NCI-H2171 treated with DMSO at 0.1 percent for 48 hours (cell line): ENCODE results near the gene TMEM72.

Experiments used
- DNase-seq: peaks from one replicate; lab custom pipeline; 2025; lab: John Stamatoyannopoulos, UW

Gene TMEM72

GRCh38 chr10:44934416-44935200 is 23.5 kb downstream of the TMEM72 start:
- DNase-seq: no peak

GRCh38 chr10:44935201-44935965 is 24.2 kb downstream of the TMEM72 start:
- no peak for DNase-seq

GRCh38 chr10:44935966-44936295 is 24.8 kb downstream of the TMEM72 start:
- no peak for DNase-seq

- no peak for DNase-seq
Observed at GRCh38 chr10:44936314-44936975, 25.3 kb downstream of the TMEM72 start.

GRCh38 chr10:44937196-44938005 is 26.3 kb downstream of the TMEM72 start:
- DNase-seq: no peak

GRCh38 chr10:44938956-44939355 is 27.8 kb downstream of the TMEM72 start:
- peak; percentile 14 for DNase-seq

GRCh38 chr10:44939691-44940401 is 28.7 kb downstream of the TMEM72 start:
- no peak for DNase-seq

GRCh38 chr10:44944354-44944753 is 33.2 kb downstream of the TMEM72 start:
- DNase-seq: no peak

- no peak for DNase-seq
Observed at GRCh38 chr10:44946205-44946604, 35.1 kb downstream of the TMEM72 start.

GRCh38 chr10:44947371-44948152 is 36.4 kb downstream of the TMEM72 start:
- no peak for DNase-seq

GRCh38 chr10:44948642-44949041 is 37.5 kb downstream of the TMEM72 start:
- DNase-seq: no peak

GRCh38 chr10:44949127-44949802 is 38.1 kb downstream of the TMEM72 start:
- DNase-seq: no peak

- DNase-seq: no peak
Observed at GRCh38 chr10:44949915-44950314, 38.8 kb downstream of the TMEM72 start.

- no peak for DNase-seq
Observed at GRCh38 chr10:44950326-44951225, 39.4 kb downstream of the TMEM72 start.

GRCh38 chr10:44951576-44952226 is 40.6 kb downstream of the TMEM72 start:
- DNase-seq: no peak

- no peak for DNase-seq
Observed at GRCh38 chr10:44952779-44953231, 41.7 kb downstream of the TMEM72 start.

- no peak for DNase-seq
Observed at GRCh38 chr10:44954042-44954441, 42.9 kb downstream of the TMEM72 start.

- no peak for DNase-seq
Observed at GRCh38 chr10:44954962-44955361, 43.8 kb downstream of the TMEM72 start.
